Endothelial cell of umbilical vein (primary cell): ENCODE measurements around the gene EXOSC9. TPM values are rescaled to one million over a fixed set of nuclear protein-coding genes. Genes with fewer than 3 reads are reported as not detected.

Experiments used
- BruUV-seq: library from RNA; stranded (reverse); fragments of 400-500 nt; replicated peaks from 2 replicates; lab custom pipeline; 2021; lab: Mats Ljungman, UMichigan
- CTCF ChIA-PET: fragments of 300-600, 350-600 bp; sonication (Branson Sonifier 250); formaldehyde crosslinking; loops from one replicate; lab custom pipeline; 2021; ENCODE audit warnings: antibody characterized with exemption, inconsistent platforms; lab: Charles Lee
- POLR2A ChIA-PET: fragments of 300-600, 350-600 bp; sonication (Branson Sonifier 250); formaldehyde crosslinking; loops from one replicate; lab custom pipeline; 2021; ENCODE audit warnings: antibody characterized with exemption, inconsistent platforms; lab: Charles Lee
- DNase-seq: peaks from one replicate; pipeline ENCODE4 v3.0.0-alpha.2; 2011; ENCODE audit warnings: low read depth, low spot score
- FAIRE-seq: peaks from 2 replicates; lab custom pipeline; 2011; peaks lifted over from hg19 to GRCh38; lab: Jason Lieb, UNC
- H2AFZ ChIP-seq: 2 replicates; pipeline ENCODE4 v1.6.0; 2012; ENCODE audit warnings: low read depth, low read length, control low read depth, inconsistent platforms
- H3K27ac ChIP-seq: 2 replicates; pipeline ENCODE4 v1.5.1; 2011; ENCODE audit warnings: low read depth, mild to moderate bottlenecking, control low read depth, low read length, moderate library complexity; ENCODE audit not compliant: insufficient read depth
- H3K27me3 ChIP-seq, 2 experiments: 2 replicates each; pipeline versions ENCODE4 v1.6.0 to v1.6.1; 2011; ENCODE audit warnings: low read length in 2 of 2, mixed read lengths in 1 of 2; ENCODE audit not compliant: control insufficient read depth in 2 of 2, insufficient read depth in 2 of 2
- H3K36me3 ChIP-seq, 2 experiments: 2 replicates in 1 of 2; 3 replicates in 1 of 2; pipeline ENCODE4 v1.5.1; 2011; ENCODE audit warnings: low read length in 2 of 2, mild to moderate bottlenecking in 1 of 2, moderate library complexity in 1 of 2; ENCODE audit not compliant: control insufficient read depth in 2 of 2, insufficient read depth in 2 of 2; ENCODE audit errors: extremely low read depth in 1 of 2
- H3K4me1 ChIP-seq: 3 replicates; pipeline ENCODE4 v1.5.1; 2011; ENCODE audit warnings: mild to moderate bottlenecking, low read length; ENCODE audit not compliant: control insufficient read depth, insufficient read depth; ENCODE audit errors: extremely low read depth
- H3K4me2 ChIP-seq: 2 replicates; pipeline ENCODE4 v1.6.1; 2011; ENCODE audit warnings: low read length, control low read depth, mixed read lengths; ENCODE audit not compliant: insufficient read depth
- H3K4me3 ChIP-seq, 3 experiments: fragments of 200-600 bp in 1 of 3; sonication (generic), shearing (Covaris generic) in 1 of 3; replicated peaks in 1 of 3; 2 replicates each; pipeline ENCODE4 v1.5.1; 2011 to 2016; ENCODE audit warnings: control low read depth in 3 of 3, low read length in 3 of 3, mild to moderate bottlenecking in 2 of 3, inconsistent platforms in 1 of 3, low read depth in 1 of 3, moderate library complexity in 1 of 3; ENCODE audit not compliant: insufficient read depth in 1 of 3
- H3K79me2 ChIP-seq: 2 replicates; pipeline ENCODE4 v1.6.0; 2012; ENCODE audit warnings: low read length, inconsistent platforms; ENCODE audit not compliant: control insufficient read depth, insufficient read depth
- H3K9ac ChIP-seq: replicated peaks from 2 replicates; pipeline ENCODE3; 2011; ENCODE audit warnings: low read length, control low read depth; ENCODE audit not compliant: insufficient read depth; ENCODE audit errors: extremely low read depth
- H3K9me1 ChIP-seq: replicated peaks from 3 replicates; pipeline ENCODE4 v1.6.0; 2011; ENCODE audit warnings: mild to moderate bottlenecking, low read length; ENCODE audit not compliant: control insufficient read depth, insufficient read depth; ENCODE audit errors: extremely low read depth
- H3K9me3 ChIP-seq: replicated peaks from 2 replicates; pipeline ENCODE4 v1.5.1; 2012; ENCODE audit warnings: low read length, inconsistent platforms; ENCODE audit not compliant: control insufficient read depth, insufficient read depth
- H4K20me1 ChIP-seq: replicated peaks from 2 replicates; pipeline ENCODE3; 2011; ENCODE audit warnings: mild to moderate bottlenecking, low read length; ENCODE audit not compliant: control insufficient read depth, insufficient read depth; ENCODE audit errors: extremely low read depth
- CTCF ChIP-seq, 2 donors: IDR thresholded peaks; 1 replicate in 1 of 2; 2 replicates in 1 of 2; pipeline ENCODE4 v1.5.1; 2011; ENCODE audit warnings: low read length in 2 of 2, mild to moderate bottlenecking in 2 of 2, moderate library complexity in 2 of 2, control low read depth in 1 of 2, inconsistent platforms in 1 of 2, low read depth in 1 of 2; ENCODE audit not compliant: insufficient read depth in 1 of 2; ENCODE audit errors: extremely low read depth in 1 of 2
- EZH2 ChIP-seq: IDR thresholded peaks from 2 replicates; pipeline ENCODE4 v1.6.1; 2012; ENCODE audit warnings: borderline replicate concordance, low read depth, mild to moderate bottlenecking, moderate library complexity, low read length, inconsistent platforms; ENCODE audit not compliant: severe bottlenecking
- FOS ChIP-seq: IDR thresholded peaks from 2 replicates; pipeline ENCODE4 v1.6.1; 2011; ENCODE audit warnings: mild to moderate bottlenecking, low read length, moderate library complexity, borderline replicate concordance; ENCODE audit not compliant: insufficient read depth
- GATA2 ChIP-seq: IDR thresholded peaks from 2 replicates; pipeline ENCODE4 v1.7.0; 2011; ENCODE audit warnings: low read depth, mild to moderate bottlenecking, moderate library complexity, mixed read lengths, low read length; ENCODE audit not compliant: insufficient read length, insufficient read depth
- JUN ChIP-seq: IDR thresholded peaks from 2 replicates; pipeline ENCODE4 v1.6.1; 2011; ENCODE audit warnings: borderline replicate concordance, low read depth; ENCODE audit not compliant: insufficient read length, insufficient read depth
- MAX ChIP-seq: IDR thresholded peaks from 2 replicates; pipeline ENCODE4 v1.6.1; 2011; ENCODE audit not compliant: insufficient read depth, insufficient read length
- MYC ChIP-seq: IDR thresholded peaks from one replicate; pipeline ENCODE4 v1.6.1; 2011; ENCODE audit warnings: mild to moderate bottlenecking, low read depth, low read length
- POLR2A ChIP-seq: IDR thresholded peaks from 2 replicates; pipeline ENCODE4 v1.6.1; 2012; ENCODE audit warnings: low read depth, mild to moderate bottlenecking, control low read depth, low read length
- POLR2AphosphoS5 ChIP-seq: IDR thresholded peaks from 2 replicates; pipeline ENCODE4 v1.6.1; 2012; ENCODE audit warnings: low read depth, mild to moderate bottlenecking, control low read depth, low read length, moderate library complexity; ENCODE audit not compliant: insufficient read depth
- dilution Hi-C: fragments of 300-500 bp; cut with MboI; formaldehyde crosslinking; loops from one replicate; pipeline ENCODE4 v1.15.0; 2019; ENCODE audit warnings: low sequenced_read_pairs; ENCODE audit not compliant: extremely low pct_ligation_motif_present
- intact Hi-C: fragments of 100-400 bp; cut with micrococcal nuclease; formaldehyde crosslinking; loops from one replicate; pipeline ENCODE4 v1.10.0; 2022
- polyA plus RNA-seq, 4 experiments: library from polyadenylated mRNA; depleted of rRNA in 3 of 4; stranded (reverse) in 3 of 4; unstranded in 1 of 4; fragments of >200 nt; gene quantifications; 2 replicates each; pipeline versions ENCODE4 v1.2.1 to v1.2.3, GENCODE V29; 2011 to 2012; ENCODE audit warnings: missing spikeins in 1 of 4
- total RNA-seq: library from RNA; stranded (reverse); gene quantifications from 2 replicates; pipeline ENCODE4 v1.2.3, GENCODE V29; 2021

The EXOSC9 gene
- total and polyA plus RNA-seq, 2 donors (not counting 3 experiments of a cell fraction or from before 2014, with no cell fraction given): 19.0 to 46.3 TPM

GRCh38 chr4:121758925-121759568 is 42.1 kb upstream of the EXOSC9 start:
- no peak for TF ChIP-seq FOS
- no peak for TF ChIP-seq POLR2A
- TF ChIP-seq CTCF (IDR thresholded peaks at IDR 0.05; ENCODE audit: extremely low read depth in 1 of 2, insufficient read depth in 1 of 2, low read depth in 1 of 2, low read length in 2 of 2): no peak
- no peak for TF ChIP-seq JUN
- TF ChIP-seq MYC: no peak
- TF ChIP-seq EZH2: no peak
- no peak for TF ChIP-seq POLR2AphosphoS5
- TF ChIP-seq GATA2: no peak
- no peak for TF ChIP-seq MAX
- H3K36me3 ChIP-seq: no peaks in the 10 kb centered on the region
- intact Hi-C loops: no loop called here
- H3K27me3 ChIP-seq: peaks cover 6% of the 10 kb centered on the region in 2 experiments
- H3K9me1 ChIP-seq: no peaks in the 10 kb centered on the region
- H3K27ac ChIP-seq: no peak overlapping the region
- no peak overlapping the region for H3K9ac ChIP-seq
- no peak overlapping the region for H3K4me2 ChIP-seq
- no peaks in the 10 kb centered on the region for H3K9me3 ChIP-seq
- dilution Hi-C loops: no loop called here
- DNase-seq (no peak), FAIRE-seq (no peak)
- no peak overlapping the region for H2AFZ ChIP-seq
- BruUV-seq: no TSS peak
- no peak overlapping the region for H3K4me3 ChIP-seq
- H3K4me1 ChIP-seq: no peaks in the 10 kb centered on the region
- H3K79me2 ChIP-seq: no peaks in the 10 kb centered on the region
- no peaks in the 10 kb centered on the region for H4K20me1 ChIP-seq
- POLR2A ChIA-PET: no interaction called here
- CTCF ChIA-PET: interaction anchor here (1.5 kb wide), 1 partner anchor 31 kb away, joined by 3 read pairs; no protein-coding TSS in a partner anchor
